Prostate gland (tissue), 2 donors: Measurements from ENCODE around the gene C6orf89.

ENCODE experiments used
- CTCF ChIP-seq, 4 experiments: fragments of 200-600 bp in 2 of 4; fragments of 450-650 bp in 2 of 4; sonication (generic) in 2 of 4; IDR thresholded peaks; 1 replicate in 3 of 4; 2 replicates in 1 of 4; pipeline ENCODE4 v1.5.1; 2016 to 2019; ENCODE audit warnings: antibody characterized with exemption in 4 of 4, mild to moderate bottlenecking in 2 of 4, moderate library complexity in 2 of 4
- POLR2A ChIP-seq: fragments of 450-650 bp; IDR thresholded peaks from one replicate; pipeline ENCODE4 v1.6.1; 2016; ENCODE audit warnings: antibody characterized with exemption, mild to moderate bottlenecking

- TF ChIP-seq POLR2A (no peak), CTCF (IDR thresholded peaks at IDR 0.05) (no peak)
Measured at GRCh38 chr6:36955671-36956445, 70.1 kb downstream of the C6orf89 start.
